Measurements from ENCODE around the gene PRPF38B.
A peak's percentile ranks its signal among the peaks of the same experiment; 100 is the strongest.
"Not testable (repeated sequence)": the region's sequence is repeated elsewhere in the genome, so short reads cannot be mapped to it uniquely, and the experiment has no call there.

PRPF38B gene, protein sequence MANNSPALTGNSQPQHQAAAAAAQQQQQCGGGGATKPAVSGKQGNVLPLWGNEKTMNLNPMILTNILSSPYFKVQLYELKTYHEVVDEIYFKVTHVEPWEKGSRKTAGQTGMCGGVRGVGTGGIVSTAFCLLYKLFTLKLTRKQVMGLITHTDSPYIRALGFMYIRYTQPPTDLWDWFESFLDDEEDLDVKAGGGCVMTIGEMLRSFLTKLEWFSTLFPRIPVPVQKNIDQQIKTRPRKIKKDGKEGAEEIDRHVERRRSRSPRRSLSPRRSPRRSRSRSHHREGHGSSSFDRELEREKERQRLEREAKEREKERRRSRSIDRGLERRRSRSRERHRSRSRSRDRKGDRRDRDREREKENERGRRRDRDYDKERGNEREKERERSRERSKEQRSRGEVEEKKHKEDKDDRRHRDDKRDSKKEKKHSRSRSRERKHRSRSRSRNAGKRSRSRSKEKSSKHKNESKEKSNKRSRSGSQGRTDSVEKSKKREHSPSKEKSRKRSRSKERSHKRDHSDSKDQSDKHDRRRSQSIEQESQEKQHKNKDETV

GRCh38 chr1:108691942-108692723, at the start of gene PRPF38B:
Gene PRPF38B (plus strand): TSS chr1:108692310. CDS start chr1:108692592, 282 bp downstream.
- peak; percentile 86 to 88 for DNase-seq

DNA sequence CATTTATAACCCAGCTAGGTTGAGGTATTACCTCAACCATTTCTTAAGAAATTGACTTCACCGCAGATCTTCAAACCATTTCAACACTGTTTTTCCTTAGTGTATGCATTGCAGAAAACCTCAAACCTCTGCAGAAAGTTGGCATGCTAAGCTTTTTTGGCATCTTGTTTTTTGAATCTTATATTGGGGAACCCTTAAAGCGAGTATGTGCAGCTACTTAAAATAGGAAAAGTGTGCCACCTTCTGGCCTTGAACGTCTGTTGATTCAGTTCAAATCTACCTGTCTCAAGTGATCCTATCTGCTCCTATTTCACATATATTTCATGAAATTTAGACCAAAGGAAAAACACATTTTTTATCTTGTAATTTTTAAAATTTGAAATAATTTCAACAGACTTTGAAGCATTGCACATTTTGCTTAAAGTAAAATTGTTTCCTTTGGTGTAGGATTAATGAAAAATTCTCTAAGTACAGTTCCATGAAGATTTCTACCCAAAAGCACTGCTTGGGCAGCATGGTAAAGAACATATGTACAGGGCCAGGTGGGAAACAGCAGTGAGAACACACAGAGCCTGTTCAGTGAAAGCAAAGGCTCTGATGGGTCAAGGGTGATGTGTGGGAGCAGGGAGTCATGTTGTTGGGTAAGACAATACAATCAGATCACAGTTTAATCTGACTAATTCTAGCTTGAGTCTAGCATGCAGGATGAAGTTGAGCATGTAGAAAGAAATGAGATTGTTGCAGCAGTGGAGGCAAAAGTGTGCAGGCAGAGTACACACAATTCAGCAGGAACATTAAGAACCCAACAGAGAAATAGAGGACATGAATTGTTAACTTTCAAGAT, 48.4 kb upstream of the PRPF38B start:
- DNase-seq, result no peak

DNA sequence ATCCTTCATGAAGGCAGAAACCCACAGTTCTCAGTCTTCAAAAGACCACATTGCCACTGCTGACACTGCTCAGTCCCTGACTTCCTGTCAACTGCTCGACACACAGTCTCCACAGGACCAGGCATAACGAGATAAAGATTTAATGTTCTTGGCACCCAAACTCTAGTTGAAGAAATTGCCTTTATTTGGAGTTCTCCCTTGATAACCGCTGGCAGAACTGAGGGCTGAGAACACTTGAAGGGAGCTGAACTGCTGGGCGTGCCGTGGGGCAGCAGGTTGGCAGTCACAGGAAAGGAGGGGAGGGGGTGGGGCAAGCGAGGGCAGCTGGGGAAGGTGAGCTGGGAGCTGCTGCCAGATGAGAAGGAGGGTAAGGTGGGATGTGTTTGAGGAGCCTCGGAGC, 47.1 kb upstream of the PRPF38B start:
- DNase-seq, result peak in 1 of 2 donors; percentile 26

GRCh38 chr1:108645564-108646184, 46.4 kb upstream of the PRPF38B start:
- DNase-seq, result no peak

DNA sequence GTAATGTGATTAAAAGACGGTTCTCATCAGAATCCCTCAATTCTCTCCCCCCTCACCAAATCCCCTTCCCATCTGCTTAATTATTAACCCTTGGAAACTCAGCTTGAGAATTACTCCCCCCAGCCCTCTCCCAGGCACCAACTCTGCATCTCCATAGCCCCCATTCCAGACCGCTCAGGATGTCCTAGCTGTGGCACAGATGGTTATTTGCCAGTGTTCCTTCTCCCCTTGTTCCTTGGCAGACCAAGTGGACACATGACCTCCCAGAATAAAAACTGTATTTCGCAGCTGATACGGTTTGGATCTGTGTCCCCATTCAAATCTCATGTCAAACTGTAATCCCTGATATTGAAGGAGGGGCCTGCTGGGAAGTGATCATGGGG, 45.9 kb upstream of the PRPF38B start:
- no peak for DNase-seq

DNA sequence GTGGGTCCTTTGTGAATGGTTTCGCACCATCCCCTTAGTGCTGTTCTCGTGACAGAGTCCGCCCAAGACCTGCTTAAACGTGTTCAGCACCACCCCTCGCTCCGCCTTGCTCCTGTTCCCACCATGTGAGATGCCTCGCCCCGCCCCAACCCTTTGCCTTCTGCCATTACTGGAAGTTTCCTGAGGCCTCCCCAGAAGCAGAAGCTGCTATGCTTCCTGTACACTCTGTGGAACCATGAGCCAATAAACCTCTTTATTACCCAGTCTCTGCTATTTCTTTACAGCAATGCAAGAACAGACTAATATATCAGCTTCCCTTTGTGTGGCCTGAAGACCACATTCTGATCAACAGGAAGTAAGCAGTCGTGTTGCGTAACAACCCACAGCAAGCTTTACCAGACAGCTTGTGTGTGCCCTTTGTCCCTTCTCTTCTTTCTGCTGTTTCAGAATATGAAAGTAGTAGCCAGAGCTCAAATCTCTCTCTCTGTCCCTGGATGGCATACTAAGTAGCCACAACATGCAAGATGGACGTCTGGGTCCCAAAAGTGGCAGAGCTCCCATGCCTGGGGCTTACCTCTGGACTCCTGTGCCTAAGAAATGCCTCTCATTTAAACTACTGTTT, 45.4 kb upstream of the PRPF38B start:
- DNase-seq, result peak; percentile 32 to 41

DNA sequence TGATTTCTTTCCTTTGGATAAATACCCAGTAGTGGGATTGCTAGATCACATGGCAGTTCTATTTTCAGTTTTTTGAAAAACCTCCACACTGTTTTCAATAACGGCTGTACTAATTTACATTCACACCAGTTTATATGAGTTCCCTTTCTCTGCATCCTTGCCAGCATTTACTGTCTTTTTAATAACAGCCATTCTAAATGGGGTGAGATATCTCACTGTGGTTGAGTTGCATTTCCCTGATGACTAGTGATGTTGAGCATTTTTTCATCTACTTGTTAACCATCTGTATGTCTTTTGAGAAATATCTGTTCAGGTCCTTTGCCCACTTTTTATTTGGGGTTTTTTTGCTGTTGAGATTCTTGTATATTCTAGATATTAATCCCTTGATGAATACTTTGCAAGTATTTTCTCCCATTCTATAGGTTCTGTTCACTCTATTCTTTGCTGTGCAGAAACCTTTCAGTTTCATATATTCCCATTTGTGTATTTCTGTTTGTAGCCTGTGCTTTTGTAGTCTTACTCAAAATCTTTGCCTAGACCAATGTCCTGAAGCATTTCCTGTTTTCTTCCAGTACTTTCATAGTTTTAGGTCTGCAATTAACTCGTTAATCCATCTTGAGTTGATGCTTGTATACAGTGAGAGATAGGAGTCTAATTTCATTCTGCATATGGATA, 38.5 kb upstream of the PRPF38B start:
- DNase-seq, result no peak

DNA sequence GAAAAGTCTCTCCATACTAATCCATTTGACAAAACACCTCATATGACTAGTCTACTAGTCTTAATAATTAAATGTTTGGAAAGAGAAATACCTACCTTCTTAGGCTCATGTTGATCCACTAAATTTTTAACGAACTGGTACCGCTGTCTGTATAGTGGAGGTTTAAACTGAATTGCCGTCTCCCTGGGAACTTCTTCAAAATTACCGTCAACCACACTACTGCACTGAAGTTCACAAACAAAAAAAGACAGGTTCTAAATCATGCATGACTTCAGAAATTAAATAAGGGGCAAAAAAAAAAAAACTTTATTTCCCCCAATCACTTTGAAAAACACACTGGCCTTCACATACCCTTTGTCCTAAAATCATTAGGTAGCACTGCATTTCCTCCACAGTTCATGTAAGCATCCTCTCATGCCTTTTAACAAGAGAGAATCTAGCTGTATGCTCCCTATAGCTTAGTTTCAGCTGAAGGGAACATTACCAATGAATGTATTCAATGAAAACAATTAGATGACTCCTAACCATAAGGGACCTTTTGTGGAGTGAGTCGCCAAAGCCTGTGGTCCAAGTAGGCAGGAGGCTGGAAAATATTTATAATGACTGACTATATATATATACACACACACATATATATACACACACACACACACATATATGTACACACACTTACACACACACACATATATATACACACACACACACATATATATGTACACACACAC, 34.6 kb upstream of the PRPF38B start:
- no peak for DNase-seq

DNA sequence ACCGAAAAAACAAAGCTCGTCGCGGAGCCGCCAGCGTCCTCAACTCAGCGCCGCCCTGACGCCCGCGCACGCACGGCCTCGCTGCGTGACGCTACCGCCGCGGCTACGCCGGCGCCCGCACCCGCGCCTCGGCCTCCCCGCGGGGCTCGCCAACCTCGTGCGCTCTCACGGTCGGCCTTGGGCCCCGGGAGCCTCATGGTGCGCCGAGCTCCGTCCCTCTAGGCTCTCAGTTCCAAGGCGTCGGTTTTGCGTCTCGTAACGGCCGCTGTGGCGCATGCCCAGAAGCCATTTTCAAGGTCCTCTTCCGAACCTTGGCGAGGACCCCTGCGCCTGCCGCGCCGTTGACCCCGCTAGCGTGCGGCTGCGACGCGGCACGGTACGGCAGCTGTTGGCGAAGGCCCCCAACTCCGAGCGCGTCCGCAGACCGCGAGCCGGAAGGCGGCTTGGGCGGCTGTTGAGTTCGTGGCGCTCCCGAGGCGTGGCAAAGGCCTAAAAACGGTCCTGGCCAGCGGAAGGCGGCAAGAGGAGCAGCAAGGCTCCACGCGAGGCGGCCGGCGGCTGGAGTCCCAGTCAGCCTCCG, 31.0 kb upstream of the PRPF38B start, which contains the start of gene HENMT1:
Gene HENMT1 (minus strand): TSS at position 64 of the 580 bp plus-strand sequence. CDS start 1,209 bp downstream, outside the sequence.
- DNase-seq, result peak; percentile 67 to 78

DNA sequence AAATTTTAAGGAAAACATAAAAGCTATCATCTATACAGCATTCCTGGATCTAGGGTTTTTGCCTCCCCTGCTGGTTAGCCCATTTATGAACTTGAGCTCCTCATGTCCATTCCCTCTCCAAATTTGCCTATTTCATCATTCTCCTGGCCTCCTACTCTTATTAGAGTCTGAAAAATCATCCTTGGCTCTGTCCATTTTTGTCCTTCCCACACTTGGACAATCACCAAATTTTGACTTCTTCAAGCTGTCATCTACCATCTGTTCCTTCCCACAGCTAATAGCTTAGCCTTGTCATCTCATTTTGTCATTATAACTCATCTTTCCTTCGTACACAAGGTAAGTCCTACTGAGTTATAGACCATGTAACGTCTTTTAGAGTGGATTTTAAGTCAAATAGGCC, 29.0 kb upstream of the PRPF38B start:
- no peak for DNase-seq

DNA sequence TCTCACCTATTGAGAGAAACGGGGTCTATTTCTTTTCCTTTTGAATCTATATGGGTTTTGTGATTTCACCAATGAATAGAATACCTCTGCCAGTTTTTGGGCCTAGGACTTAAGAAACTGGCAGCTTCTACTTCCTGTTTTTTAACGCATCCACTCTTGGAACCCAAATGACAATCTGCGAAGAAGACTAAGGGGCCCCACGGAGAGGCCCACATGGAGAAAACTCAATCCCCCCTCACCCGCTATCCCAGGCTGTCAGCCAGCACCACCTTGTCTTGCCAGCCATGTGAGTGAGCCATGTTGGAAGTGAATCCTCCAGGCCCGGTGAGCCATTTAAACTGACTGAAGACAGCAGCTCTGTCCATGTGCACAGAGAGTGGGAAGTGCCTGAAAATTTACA, 27.6 kb upstream of the PRPF38B start:
- DNase-seq, result no peak

DNA sequence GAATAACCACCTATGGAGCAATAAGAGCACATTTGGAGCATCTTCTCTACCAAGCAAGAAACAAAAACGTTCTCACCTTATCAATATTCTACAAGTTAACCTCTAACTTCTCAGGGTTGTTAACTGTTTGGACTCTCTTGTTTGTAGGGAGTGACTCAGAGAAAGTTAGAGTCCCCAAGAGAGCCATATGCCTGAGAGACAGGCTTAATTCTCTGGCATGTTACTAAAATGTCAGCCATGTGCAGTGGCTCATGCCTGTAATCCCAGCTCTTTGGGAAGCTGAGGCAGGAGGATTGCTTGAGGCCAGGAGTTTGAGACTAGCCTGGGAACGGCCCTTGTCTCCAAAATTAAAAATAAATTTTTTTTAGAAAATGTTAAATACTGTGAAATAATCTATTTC, 27.0 kb upstream of the PRPF38B start:
- DNase-seq, result no peak

DNA sequence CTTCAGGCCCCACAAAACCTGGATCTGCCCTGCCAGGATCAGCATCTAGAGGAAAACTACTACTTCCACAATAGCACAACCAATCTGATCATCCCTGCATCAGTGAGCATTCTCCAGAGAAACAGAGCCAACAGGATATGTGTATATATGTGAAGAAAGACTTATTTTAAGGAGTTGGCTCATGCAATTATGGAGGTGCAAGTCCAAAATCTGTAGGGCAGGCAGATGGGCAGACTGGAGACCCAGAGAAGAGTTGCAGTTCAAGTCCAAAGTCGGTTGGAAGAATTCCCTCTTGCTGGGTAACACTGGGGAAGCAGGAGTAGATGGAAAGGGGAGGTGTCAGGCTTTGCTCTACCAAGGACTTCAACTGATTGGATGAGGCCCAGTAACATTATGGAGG, 26.3 kb upstream of the PRPF38B start:
- no peak for DNase-seq

DNA sequence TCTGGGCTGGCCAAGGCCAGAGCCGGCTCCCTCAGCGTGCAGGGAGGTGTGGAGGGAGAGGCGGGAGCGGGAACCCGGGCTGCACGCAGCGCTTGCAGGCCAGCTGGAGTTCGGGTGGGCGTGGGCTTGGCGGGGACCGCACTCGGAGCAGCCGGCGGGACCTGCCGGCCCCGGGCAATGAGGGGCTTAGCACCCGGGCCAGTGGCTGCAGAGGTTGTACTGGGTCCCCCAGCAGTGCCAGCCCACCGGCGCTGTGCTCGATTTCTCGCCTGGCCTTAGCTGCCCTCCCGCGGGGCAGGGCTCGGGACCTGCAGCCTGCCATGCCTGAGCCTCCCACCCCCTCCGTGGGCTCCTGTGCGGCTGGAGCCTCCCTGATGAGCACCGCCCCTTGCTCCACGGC, 24.7 kb upstream of the PRPF38B start:
- not testable (repeated sequence) for DNase-seq

DNA sequence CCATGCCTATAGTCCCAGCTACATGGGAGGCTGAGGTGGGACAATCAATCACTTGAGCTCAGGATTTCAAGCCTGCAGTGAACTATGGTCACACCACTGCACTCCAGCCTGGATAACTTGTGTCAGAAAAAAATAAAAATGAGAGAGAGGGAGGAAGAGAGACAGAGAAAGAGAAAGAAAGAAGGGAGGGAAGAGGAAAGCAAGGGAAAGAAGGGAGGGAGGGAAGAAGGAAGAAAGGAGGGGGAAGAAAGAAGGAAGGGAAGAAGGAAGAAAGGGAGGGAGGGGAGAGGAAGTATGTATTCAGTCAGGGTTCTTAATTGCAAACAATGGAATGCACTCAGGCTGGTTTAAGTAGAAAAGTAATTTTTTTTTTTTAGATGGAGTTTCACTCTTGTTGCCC, 23.3 kb upstream of the PRPF38B start:
- DNase-seq, result no peak

- DNase-seq, result no peak
These were observed 22.4 kb upstream of the PRPF38B start for GRCh38 chr1:108669679-108670078.

DNA sequence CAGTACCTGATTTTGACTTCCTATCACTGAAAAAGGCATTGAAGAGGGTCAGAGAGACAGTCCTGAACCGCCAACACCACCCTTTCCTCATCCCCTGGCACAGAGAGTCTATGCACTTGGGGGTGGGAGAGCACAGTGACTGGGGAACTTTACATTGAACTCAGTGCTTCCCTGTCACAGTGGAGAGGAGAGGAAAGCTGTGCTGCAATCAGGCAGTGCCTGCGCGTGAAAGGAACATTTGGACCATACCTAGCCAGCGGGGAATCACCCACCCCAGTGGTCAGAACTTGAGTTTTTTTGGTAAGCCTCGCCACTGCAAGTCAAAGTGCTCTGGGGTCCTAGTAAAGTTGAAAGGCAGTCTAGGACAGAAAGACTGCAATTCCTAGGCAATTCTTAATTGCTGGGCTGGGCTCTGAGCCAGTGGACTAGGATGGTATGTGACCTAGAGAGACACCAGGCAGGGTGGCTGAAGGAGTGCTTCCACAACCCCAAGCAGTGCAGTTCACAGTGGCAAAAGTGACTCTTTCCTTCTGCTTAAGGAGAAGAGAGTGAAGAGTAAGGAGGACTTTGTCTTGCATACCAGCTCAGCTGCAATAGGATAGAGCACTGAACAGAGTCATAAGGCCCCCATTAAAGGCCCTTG, 21.9 kb upstream of the PRPF38B start:
- DNase-seq, result no peak

DNA sequence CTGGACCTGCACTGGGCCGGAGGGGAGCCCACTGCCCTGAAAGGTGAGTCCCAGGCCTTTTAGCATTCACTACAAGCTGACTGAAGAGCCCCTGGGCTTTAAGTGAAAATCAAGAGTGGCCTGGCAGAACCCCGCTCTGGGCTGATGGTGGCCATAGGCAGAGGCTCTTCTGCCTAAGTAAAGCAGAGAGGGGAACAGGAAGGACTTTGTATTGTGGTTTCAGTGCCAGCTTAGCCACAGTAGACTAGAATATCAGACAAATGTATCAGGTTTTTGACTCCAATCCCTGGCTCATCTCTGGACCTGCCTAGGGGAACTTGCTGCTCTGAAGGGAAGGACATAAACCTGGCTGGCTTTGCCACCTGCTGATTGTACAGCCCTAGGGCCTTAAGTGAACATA, 21.0 kb upstream of the PRPF38B start:
- DNase-seq, result no peak

DNA sequence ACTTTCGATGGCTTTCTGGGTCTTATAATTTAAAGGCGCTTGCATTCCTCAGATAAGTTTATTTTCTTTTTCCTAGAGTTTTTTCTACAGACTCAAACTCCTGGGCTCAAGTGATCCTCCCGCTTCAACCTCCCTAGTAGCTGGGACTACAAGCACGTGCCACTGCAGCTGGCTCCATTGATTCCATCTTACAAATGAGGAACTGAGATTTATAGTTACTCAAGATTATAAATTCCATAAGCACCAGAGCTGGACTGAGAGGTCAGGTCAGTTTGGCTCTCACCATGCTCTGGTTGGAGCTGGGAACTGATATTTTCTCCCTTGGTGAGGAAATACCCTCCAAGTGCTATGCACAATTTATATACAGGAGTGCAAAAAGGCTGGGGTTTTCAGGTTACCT, 13.4 kb upstream of the PRPF38B start:
- DNase-seq, result no peak
